HL-60 (cell line): ENCODE results near the gene CST6.

Experiments used
- DNase-seq, 2 experiments: peaks; one replicate each; pipeline ENCODE4 v3.0.0-alpha.2; 2010 to 2020; ENCODE audit warnings: low read depth in 1 of 2, low spot score in 1 of 2
- H3K27ac ChIP-seq: fragments of 250-450 bp; sonication (Bioruptor Pico); replicated peaks from 2 replicates; pipeline ENCODE4 v1.5.1; 2020; ENCODE audit warnings: mild to moderate bottlenecking, moderate library complexity
- H3K27me3 ChIP-seq: fragments of 250-450 bp; sonication (Bioruptor Pico); 2 replicates; pipeline ENCODE4 v1.5.1; 2021; ENCODE audit warnings: mild to moderate bottlenecking, moderate library complexity; ENCODE audit not compliant: insufficient read depth, poor library complexity, severe bottlenecking
- H3K4me3 ChIP-seq: replicated peaks from 2 replicates; pipeline ENCODE4 v1.5.1; 2011; ENCODE audit warnings: mild to moderate bottlenecking, control low read depth, low read length; ENCODE audit not compliant: insufficient read depth
- GABPA ChIP-seq: IDR thresholded peaks from 2 replicates; pipeline ENCODE4 v1.6.1; 2012; ENCODE audit warnings: low read depth
- POLR2AphosphoS5 ChIP-seq: IDR thresholded peaks from 2 replicates; pipeline ENCODE4 v1.6.1; 2012; ENCODE audit warnings: low read depth
- SPI1 ChIP-seq: IDR thresholded peaks from 2 replicates; pipeline ENCODE4 v1.6.1; 2012; ENCODE audit warnings: low read depth, mild to moderate bottlenecking, borderline replicate concordance
- TF ChIP-seq, protein P1 (sequence below): IDR thresholded peaks from 2 replicates; pipeline ENCODE4 v1.6.1; 2012; ENCODE audit warnings: low read depth; ENCODE audit not compliant: insufficient replicate concordance
- TF ChIP-seq, protein P2 (sequence below): IDR thresholded peaks from one replicate; pipeline ENCODE4 v1.5.1; 2011; ENCODE audit warnings: low read length, control low read depth, inconsistent platforms; ENCODE audit not compliant: insufficient read depth

Gene CST6

DNA sequence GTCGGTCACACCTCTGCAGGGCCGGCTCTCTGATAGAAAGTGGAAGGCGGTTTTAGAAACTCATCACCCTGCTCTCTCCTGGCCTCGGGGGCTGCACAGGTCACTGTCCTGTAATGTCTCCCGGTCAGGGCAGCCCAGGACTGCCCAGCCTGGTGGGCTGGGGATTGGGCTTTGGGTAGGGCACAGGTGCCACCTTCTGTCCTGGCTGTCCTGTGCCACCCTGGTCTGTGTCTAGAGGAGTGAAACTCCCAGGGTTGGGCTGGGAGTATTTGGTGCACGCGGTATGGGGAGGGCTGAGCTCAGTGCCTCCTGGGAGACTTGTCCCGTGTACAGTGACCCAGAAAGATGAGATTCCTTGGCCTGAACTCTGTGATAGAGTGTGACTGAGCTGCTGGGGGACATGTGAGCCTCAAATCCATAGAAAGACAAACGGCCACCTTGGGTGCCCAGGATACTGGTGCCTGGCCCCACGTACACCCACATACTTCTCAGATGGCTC lies 32.5 kb upstream of the CST6 start:
- DNase-seq, result no peak
- TF ChIP-seq POLR2AphosphoS5 (peak; percentile 22; the same call in 1 of the 2 replicates), GABPA (no peak), SPI1 (no peak)
- TF ChIP-seq, protein P1, sequence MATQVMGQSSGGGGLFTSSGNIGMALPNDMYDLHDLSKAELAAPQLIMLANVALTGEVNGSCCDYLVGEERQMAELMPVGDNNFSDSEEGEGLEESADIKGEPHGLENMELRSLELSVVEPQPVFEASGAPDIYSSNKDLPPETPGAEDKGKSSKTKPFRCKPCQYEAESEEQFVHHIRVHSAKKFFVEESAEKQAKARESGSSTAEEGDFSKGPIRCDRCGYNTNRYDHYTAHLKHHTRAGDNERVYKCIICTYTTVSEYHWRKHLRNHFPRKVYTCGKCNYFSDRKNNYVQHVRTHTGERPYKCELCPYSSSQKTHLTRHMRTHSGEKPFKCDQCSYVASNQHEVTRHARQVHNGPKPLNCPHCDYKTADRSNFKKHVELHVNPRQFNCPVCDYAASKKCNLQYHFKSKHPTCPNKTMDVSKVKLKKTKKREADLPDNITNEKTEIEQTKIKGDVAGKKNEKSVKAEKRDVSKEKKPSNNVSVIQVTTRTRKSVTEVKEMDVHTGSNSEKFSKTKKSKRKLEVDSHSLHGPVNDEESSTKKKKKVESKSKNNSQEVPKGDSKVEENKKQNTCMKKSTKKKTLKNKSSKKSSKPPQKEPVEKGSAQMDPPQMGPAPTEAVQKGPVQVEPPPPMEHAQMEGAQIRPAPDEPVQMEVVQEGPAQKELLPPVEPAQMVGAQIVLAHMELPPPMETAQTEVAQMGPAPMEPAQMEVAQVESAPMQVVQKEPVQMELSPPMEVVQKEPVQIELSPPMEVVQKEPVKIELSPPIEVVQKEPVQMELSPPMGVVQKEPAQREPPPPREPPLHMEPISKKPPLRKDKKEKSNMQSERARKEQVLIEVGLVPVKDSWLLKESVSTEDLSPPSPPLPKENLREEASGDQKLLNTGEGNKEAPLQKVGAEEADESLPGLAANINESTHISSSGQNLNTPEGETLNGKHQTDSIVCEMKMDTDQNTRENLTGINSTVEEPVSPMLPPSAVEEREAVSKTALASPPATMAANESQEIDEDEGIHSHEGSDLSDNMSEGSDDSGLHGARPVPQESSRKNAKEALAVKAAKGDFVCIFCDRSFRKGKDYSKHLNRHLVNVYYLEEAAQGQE, result no peak
- TF ChIP-seq, protein P2, sequence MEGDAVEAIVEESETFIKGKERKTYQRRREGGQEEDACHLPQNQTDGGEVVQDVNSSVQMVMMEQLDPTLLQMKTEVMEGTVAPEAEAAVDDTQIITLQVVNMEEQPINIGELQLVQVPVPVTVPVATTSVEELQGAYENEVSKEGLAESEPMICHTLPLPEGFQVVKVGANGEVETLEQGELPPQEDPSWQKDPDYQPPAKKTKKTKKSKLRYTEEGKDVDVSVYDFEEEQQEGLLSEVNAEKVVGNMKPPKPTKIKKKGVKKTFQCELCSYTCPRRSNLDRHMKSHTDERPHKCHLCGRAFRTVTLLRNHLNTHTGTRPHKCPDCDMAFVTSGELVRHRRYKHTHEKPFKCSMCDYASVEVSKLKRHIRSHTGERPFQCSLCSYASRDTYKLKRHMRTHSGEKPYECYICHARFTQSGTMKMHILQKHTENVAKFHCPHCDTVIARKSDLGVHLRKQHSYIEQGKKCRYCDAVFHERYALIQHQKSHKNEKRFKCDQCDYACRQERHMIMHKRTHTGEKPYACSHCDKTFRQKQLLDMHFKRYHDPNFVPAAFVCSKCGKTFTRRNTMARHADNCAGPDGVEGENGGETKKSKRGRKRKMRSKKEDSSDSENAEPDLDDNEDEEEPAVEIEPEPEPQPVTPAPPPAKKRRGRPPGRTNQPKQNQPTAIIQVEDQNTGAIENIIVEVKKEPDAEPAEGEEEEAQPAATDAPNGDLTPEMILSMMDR, result no peak
- no peak overlapping the region for H3K4me3 ChIP-seq
- no peaks in the 10 kb centered on the region for H3K27me3 ChIP-seq
- H3K27ac ChIP-seq, result no peak overlapping the region

DNA sequence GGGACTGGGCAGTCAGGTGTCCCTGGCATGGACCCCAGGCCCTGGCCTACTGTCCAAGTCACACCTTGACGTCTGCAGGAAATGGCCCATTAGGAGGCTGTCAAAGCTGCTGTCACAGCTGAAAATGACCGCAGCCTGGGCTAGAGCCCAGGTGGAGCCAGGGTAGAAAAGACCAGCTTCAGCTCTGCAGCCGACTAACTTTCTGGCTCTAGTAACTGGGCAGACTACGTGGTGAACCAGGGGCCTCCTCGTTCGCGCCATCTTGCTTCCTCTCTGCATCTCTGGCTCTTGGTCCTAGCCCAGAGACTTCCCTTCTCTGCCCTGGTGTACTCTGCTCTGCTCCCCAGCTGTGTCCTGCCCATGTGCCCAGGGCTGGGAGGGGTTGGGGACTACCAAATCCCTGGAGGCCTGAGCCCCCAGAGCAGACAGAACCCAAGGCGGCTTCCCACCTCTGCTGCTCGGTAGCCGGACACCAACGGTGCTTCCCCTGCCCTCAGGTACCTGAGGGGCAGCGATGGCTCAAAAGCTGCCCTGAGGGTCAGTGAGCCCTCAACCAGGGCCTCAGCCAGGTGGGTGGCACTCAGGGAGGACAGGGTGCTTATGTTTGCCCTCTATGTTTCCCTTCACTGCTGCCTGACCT lies 30.6 kb upstream of the CST6 start:
- Histone ChIP-seq H3K27ac (no peak overlapping the region), H3K27me3 (no peaks in the 10 kb centered on the region), H3K4me3 (no peak overlapping the region)
- no peak; the same call in 1 of the 2 replicates for TF ChIP-seq POLR2AphosphoS5
- no peak for TF ChIP-seq GABPA
- DNase-seq, result no peak

DNA sequence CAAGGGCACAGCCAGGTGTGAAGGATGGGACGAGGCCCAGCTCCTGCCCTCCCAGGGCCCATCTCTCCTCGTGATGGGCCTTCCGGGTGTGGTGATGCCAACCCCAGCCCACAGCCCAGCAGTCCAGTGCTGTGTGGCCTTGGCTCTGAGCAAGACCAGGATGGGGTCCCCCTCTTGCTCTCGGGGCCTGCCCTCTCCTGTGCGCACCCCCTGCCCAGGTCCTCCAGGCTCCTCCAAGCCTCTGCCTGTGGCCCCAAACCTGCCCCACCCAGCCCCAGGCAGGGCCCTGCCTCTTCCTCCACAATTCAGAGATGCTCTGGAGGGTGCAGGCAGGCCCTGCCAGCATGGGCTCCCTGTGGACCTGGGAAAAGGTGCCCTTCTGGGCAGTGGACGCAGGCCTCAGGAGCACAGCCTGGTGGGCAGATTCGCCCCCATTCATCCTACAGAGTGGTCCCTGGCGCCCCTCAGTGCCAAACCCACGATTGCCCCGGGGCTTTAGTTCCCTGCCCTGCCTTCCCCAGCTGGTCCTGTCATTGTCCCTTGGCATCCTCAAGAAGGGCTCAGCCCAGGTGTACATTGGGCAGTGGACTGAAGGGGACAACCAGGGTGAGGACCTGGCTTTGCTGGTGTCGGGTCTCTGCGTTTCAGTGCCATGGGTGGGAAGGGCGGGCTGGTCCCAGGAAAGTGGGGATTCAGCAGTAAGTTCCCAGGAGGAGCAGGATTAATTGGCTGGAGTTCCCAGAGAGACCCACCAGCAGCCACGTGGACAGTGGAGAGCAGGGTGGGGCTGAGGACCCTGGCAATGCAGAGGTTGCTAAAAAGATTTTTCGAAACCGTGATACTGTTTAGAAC lies 29.6 kb upstream of the CST6 start:
- Histone ChIP-seq H3K4me3 (no peak overlapping the region), H3K27me3 (no peaks in the 10 kb centered on the region), H3K27ac (no peak overlapping the region)
- DNase-seq, result no peak
- TF ChIP-seq, protein P1, result no peak
- TF ChIP-seq SPI1 (no peak), POLR2AphosphoS5 (no peak), GABPA (no peak)
- TF ChIP-seq, protein P2, result no peak

DNA sequence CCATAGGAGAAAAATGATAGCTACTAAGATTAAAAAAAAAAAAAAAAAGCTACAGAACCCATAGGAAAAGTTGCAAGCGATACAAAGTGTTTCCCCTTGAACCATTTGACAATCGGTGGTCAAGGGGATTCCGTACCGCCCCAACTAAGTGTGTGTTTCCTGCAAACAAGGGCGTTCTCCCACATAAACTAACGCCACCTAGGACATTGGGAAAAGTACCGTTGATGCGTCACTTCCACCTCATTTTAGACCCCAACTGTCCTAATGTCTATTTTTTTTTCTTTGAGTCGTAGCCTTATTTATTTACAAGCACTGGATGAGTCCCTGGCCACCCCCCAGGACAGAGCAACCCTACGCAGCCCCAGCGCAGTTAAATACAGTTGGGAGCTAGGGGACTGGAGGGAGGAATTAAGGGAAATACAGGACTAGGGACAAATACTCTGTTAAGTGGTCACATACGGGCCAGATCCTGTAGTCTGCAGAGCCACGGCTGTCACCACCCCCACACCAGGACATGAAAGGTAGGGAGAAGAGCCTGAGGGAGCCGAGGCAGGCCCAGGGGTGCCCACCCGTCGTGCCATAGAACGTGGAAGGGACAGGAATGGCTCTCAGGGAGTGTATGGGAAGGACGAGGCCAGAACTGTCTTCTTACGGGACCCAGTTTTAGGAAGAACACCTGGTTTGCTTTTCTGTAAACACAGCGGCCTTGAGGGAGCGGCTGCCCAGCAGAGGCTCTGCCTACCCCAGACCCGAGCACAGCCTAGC lies 28.8 kb upstream of the CST6 start:
- DNase-seq, result no peak
- H3K27ac ChIP-seq, result no peak overlapping the region
- TF ChIP-seq POLR2AphosphoS5 (no peak), GABPA (no peak), SPI1 (no peak)
- TF ChIP-seq, protein P1, result no peak
- TF ChIP-seq, protein P2, result no peak
- no peaks in the 10 kb centered on the region for H3K27me3 ChIP-seq
- H3K4me3 ChIP-seq, result no peak overlapping the region
